Sciatic nerve (tissue), 2 donors: ENCODE results near the gene TMEM240. TPM values are rescaled to one million over a fixed set of nuclear protein-coding genes. Genes with fewer than 3 reads are reported as not detected.
"Not testable (repeated sequence)": the region's sequence is repeated elsewhere in the genome, so short reads cannot be mapped to it uniquely, and the experiment has no call there.

Experiments
- ATAC-seq: fragments of 200-7000 bp; cut with Tn5 transposase; one replicate; pipeline ENCODE4 v1.9.1; 2020; ENCODE audit warnings: mild to moderate bottlenecking, moderate library complexity
- DNase-seq: peaks from one replicate; pipeline ENCODE4 v3.0.0-alpha.2; 2020; ENCODE audit warnings: low spot score
- intact Hi-C: fragments of 100-400 bp; cut with DNase I; formaldehyde crosslinking; loops from one replicate; pipeline ENCODE4 v1.14.2; 2022
- total RNA-seq: library from RNA; stranded (reverse); fragmentation: NEBNext Ultra II Directional; extraction: Animal tissue kit (Norgen Biotek cat#: 25700); gene quantifications from one replicate; pipeline ENCODE4 v1.2.1, GENCODE V29; 2021
- donor health status: DM: no; HTN: no; CAD: no.
- donor health status: DM: no; HTN: no; CAD: no.

Gene TMEM240
- total RNA-seq, 1 donor from 2014 or later: 7.1 TPM

- intact Hi-C loops: no loop called here
- no peak for DNase-seq
- ATAC-seq: no peak
Measured at GRCh38 chr1:1510912-1511532, 29.4 kb downstream of the TMEM240 start.

GRCh38 chr1:1509465-1509850 is 31.0 kb downstream of the TMEM240 start:
- ATAC-seq, intact Hi-C loops, DNase-seq: not testable (repeated sequence)

GRCh38 chr1:1508775-1509464 is 31.5 kb downstream of the TMEM240 start:
- ATAC-seq, intact Hi-C loops, DNase-seq: not testable (repeated sequence)

DNA sequence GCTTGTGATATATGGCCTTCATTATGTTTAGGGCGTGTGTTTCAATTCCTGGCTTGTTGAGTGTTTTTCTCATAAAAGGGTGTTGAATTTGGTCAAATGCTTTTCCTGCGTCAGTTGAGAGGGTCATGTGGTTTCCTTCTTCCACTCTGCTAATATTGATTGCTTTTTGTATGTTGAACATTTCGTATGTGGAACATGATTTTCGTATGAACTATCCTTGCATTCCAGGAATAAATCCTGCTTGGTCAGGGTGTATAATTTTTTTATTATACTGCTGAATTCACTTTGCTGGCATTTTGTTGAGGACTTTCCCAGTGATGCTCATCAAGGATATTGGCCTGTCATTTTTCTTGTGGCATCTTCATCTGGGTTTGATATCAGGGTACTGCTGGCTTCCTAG is 33.1 kb downstream of the TMEM240 start:
- intact Hi-C loops: no loop called here
- DNase-seq (no peak), ATAC-seq (no peak)

- ATAC-seq, DNase-seq, intact Hi-C loops: not testable (repeated sequence)
Measured at GRCh38 chr1:1505801-1506200, 34.6 kb downstream of the TMEM240 start.

DNA sequence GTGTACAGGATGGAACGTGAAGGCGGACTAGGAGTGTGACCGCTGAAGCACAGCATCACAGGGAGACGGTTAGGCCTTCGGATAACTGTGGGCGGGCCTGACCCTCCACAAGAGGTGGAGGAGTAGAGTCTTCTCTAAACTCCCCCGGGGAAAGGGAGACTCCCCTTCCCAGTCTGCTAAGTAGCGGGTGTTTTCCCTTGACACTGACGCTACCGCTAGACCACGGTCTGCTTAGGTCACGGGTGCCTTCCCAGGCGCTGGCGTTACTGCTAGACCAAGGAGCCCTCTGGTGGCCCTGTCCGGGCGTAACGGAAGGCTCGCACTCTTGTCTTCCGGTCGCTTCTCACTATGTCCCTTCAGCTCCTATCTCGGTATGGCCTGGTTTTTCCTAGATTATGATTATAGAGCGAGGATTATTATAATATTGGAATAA is 35.0 kb downstream of the TMEM240 start:
- peak; percentile 77 for ATAC-seq
- intact Hi-C loops, DNase-seq: not testable (repeated sequence)

GRCh38 chr1:1504777-1505365 is 35.6 kb downstream of the TMEM240 start:
- intact Hi-C loops: not testable (repeated sequence)
- ATAC-seq: peak; percentile 56

GRCh38 chr1:1495461-1495975 is 44.9 kb downstream of the TMEM240 start:
- not testable (repeated sequence) for DNase-seq
- intact Hi-C loops: loop anchor here (10.0 kb wide), 1 partner anchor 101 kb away; the partner anchor contains the start of gene CCNL2
- ATAC-seq: peak; percentile 51

More at GRCh38 chr1:1504777-1505365, 35.6 kb downstream of the TMEM240 start:
- peak; percentile 77 for DNase-seq

GRCh38 chr1:1494311-1494710 is 46.1 kb downstream of the TMEM240 start:
- intact Hi-C loops: loop anchor here (10.0 kb wide), 1 partner anchor 100 kb away; the partner anchor contains the start of gene CCNL2
- not testable (repeated sequence) for DNase-seq, ATAC-seq

- DNase-seq (no peak), ATAC-seq (no peak)
- intact Hi-C loops: loop anchor here (10.0 kb wide), 1 partner anchor 97 kb away; the partner anchor contains the start of gene CCNL2
Measured at GRCh38 chr1:1491601-1492000, 48.8 kb downstream of the TMEM240 start.

DNA sequence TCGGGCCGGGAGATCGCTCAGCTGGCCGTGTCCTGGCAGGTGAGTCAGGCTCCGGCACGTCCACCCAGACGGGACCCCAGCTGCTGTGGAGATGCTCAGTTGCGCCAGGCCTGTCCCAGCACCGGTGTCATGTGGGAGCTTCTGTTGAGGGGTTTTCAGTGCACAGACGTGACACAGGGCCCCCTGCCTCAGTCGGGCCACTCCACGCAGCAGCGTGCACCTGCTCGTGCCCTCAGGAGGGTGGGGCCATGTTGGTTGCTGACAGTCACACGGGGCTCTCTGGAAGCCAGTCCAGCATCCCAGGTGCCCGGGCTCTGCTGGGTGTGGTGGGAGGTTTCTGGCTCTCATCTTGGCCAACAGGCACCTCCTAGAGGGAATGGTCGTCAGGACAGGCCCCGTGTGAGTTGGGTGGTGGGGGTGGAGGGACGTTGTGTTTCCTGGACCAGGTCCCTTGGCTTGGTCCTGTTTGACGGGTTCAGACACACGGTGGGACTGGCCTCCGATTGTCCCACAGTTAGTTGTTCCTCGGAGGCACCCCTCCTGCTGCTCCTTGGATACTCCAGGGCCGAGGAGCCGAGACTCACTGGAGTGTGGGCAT is 49.7 kb downstream of the TMEM240 start:
- intact Hi-C loops: loop anchor here (10.0 kb wide), 1 partner anchor 96 kb away; the partner anchor contains the start of gene CCNL2
- DNase-seq: no peak
- no peak for ATAC-seq

DNA sequence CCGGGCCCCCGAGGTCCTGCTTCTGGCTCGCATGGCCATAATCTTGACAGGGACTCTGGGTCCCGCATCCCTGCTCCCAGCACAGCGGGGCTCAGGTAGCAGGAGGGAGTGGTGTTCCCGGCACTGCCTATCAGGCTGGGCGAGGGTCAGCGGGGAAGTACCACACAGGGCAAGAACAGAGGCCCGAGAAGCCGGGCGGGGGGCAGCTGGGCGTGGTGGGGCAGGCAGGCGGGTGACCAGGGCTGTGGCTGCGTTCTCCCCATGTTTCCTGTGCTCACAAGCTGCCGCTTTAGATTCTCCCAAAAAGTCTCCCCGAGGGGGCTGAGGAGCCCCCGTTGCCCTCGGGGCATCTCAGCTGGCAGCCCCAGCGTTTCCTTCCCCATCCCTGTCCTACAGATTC is 50.6 kb downstream of the TMEM240 start:
- intact Hi-C loops: loop anchor here (10.0 kb wide), 1 partner anchor 95 kb away; the partner anchor contains the start of gene CCNL2
- DNase-seq (no peak), ATAC-seq (no peak)

DNA sequence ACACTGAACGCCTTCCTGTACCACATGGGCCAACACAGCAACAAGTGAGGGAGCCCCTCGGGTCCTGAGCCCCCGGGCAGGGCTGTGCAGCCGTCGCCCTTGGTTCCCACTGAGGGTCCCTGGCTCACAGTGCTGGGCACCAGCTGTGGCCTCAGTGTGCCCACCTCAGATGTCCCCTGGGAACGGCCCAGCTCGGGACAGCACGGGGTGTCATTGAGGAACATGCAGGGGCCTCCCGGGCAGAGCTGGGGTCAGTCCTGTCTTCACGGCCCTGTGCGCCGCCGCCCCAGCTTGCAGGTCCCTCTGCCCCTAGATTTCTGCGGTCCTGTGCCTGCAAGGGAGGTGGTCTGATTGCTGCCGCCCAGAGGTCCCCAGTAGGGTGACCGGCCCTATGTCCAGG is 51.2 kb downstream of the TMEM240 start:
- no peak for DNase-seq
- intact Hi-C loops: no loop called here
- ATAC-seq: no peak

DNA sequence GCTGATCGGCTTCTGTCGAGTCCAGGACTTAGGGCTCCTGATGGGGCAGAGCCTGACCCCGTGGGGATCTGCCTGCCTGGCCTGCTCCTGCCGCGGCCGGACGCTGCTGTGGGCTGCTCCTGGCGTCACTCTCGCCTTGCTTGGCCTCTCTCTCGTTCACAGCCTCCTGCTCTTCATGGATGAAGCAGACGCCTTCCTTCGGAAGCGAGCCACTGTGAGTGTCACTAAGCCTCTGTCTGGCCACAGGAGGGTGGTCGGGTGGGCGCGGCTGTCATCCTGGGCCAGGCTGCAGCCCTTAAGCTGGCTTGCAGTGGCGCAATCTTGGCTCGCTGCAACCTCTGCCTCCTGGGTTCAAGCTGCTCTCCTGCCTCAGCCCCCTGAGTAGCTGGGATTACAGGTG is 52.7 kb downstream of the TMEM240 start:
- intact Hi-C loops: no loop called here
- no peak for DNase-seq
- ATAC-seq: no peak

DNA sequence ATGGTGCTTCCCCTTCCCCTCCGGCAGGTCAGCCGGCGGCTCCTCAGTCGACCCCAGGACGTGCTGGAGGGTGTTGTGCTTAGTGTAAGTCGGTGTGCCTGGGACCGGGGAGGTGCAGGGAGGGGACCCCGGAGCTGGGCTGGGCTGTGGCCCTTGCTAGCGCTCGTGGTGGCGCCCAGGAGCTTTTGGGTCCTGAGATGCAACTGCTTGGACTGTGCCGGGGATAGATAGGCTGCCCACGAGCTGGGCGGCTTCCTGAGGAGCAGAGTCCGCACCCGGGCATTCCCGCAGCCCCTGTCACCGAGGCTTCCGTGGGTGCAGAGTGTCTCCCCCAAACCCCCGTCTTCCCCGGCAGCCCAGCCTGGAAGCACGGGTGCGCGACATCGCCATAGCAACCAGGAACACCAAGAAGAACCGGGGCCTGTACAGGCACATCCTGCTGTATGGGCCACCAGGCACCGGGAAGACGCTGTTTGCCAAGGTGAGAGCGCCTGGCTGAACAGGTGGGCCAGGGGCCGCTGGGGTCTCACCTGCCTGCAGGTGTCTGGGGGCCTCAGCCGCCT is 54.6 kb downstream of the TMEM240 start:
- ATAC-seq, intact Hi-C loops, DNase-seq: not testable (repeated sequence)

GRCh38 chr1:1484976-1485750 is 55.3 kb downstream of the TMEM240 start:
- ATAC-seq, DNase-seq, intact Hi-C loops: not testable (repeated sequence)
